ENCODE results near the gene RNGTT. TPM values are rescaled to one million over a fixed set of nuclear protein-coding genes. Genes with fewer than 3 reads are reported as not detected.

The RNGTT gene
- total RNA-seq, 3 donors from 2014 or later = 8.4 to 11.6 (median 9.4) TPM

GRCh38 chr6:88677356-88677755 lies 286.1 kb downstream of the RNGTT start:
- intact Hi-C loops (cut with DNase I, micrococcal nuclease) = no loop called here
- TF ChIP-seq CTCF (IDR thresholded peaks at IDR 0.05) = no peak
- ATAC-seq (no peak), DNase-seq (no peak)
- Histone ChIP-seq H3K4me1 (ENCODE audit: low read depth) (no peaks in the 10 kb centered on the region), H3K9me3 (peaks cover 3% of the 10 kb centered on the region), H3K36me3 (ENCODE audit: low read depth) (no peaks in the 10 kb centered on the region), H3K4me3 (no peak overlapping the region)

- DNase-seq = no peak
- Histone ChIP-seq H3K9me3 (peaks cover 45% of the 10 kb centered on the region), H3K4me1 (ENCODE audit: low read depth) (no peaks in the 10 kb centered on the region), H3K4me3 (no peak overlapping the region), H3K36me3 (ENCODE audit: low read depth) (no peaks in the 10 kb centered on the region)
- ATAC-seq = no peak
- TF ChIP-seq CTCF (IDR thresholded peaks at IDR 0.05) = no peak
- intact Hi-C loops (cut with DNase I, micrococcal nuclease) = no loop called here
Measured at GRCh38 chr6:88671624-88672023, 291.8 kb downstream of the RNGTT start.

DNA sequence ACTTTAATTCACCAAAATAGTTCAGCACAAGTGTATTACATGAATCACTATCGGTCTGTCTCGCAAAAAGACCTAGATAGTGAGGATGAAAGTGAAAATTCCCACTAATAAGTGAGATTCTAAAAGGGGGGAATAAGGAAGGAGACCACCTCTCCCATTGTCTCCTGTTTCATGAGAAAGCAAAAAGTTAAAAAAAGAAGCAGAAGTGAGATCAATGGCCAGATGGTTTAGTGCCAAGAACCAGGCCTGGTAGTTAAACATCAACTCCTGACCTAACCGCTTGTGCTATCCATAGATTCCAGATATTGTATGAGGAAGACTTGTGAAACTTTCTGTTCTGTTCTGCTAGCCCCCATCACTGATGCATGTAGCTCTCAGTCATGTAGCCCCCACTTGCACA lies 293.0 kb downstream of the RNGTT start:
- Histone ChIP-seq H3K9me3 (peaks cover 45% of the 10 kb centered on the region), H3K4me1 (ENCODE audit: low read depth) (no peaks in the 10 kb centered on the region), H3K4me3 (no peak overlapping the region), H3K36me3 (ENCODE audit: low read depth) (no peaks in the 10 kb centered on the region)
- intact Hi-C loops (cut with DNase I, micrococcal nuclease) = no loop called here
- no peak for DNase-seq
- TF ChIP-seq CTCF (IDR thresholded peaks at IDR 0.05) = no peak
- no peak for ATAC-seq

DNA sequence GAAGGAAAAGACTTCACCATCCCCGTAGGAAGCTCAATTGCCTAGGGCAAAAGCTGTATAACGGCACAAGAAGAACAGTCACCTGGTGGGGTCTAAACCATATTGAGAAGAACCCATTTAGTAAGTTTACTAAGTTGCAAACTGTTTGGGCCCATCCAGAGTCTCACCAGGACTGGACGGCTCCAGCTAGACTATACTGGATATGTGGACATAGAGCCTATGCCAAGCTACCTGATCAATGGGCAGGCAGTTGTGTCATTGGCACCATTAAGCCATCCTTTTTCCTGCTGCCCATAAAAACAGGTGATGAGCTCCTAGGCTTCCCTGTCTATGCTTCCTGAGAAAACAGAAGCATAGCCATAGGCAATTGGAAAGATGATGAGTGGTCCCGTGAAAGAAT lies 293.9 kb downstream of the RNGTT start:
- H3K9me3 ChIP-seq = peaks cover 46% of the 10 kb centered on the region
- intact Hi-C loops (cut with DNase I, micrococcal nuclease) = no loop called here

GRCh38 chr6:88666901-88667300 lies 296.5 kb downstream of the RNGTT start:
- TF ChIP-seq CTCF (IDR thresholded peaks at IDR 0.05) = no peak
- H3K9me3 ChIP-seq = peaks cover 59% of the 10 kb centered on the region
- no peak for ATAC-seq
- H3K4me1 ChIP-seq (ENCODE audit: low read depth) = no peaks in the 10 kb centered on the region
- H3K36me3 ChIP-seq (ENCODE audit: low read depth) = no peaks in the 10 kb centered on the region
- intact Hi-C loops (cut with DNase I, micrococcal nuclease) = no loop called here
- no peak overlapping the region for H3K4me3 ChIP-seq
- no peak for DNase-seq

More for the DNA sequence above, 293.9 kb downstream of the RNGTT start:
- ATAC-seq (no peak), DNase-seq (no peak)
- TF ChIP-seq CTCF (IDR thresholded peaks at IDR 0.05) = no peak
- Histone ChIP-seq H3K4me3 (no peak overlapping the region), H3K4me1 (ENCODE audit: low read depth) (no peaks in the 10 kb centered on the region), H3K36me3 (ENCODE audit: low read depth) (no peaks in the 10 kb centered on the region)

- Histone ChIP-seq H3K36me3 (ENCODE audit: low read depth) (no peaks in the 10 kb centered on the region), H3K4me3 (no peak overlapping the region), H3K9me3 (peaks cover 53% of the 10 kb centered on the region), H3K4me1 (ENCODE audit: low read depth) (no peaks in the 10 kb centered on the region)
- ATAC-seq (no peak), DNase-seq (no peak)
- intact Hi-C loops (cut with DNase I, micrococcal nuclease) = no loop called here
- no peak for TF ChIP-seq CTCF (IDR thresholded peaks at IDR 0.05)
Measured at GRCh38 chr6:88665131-88665530, 298.3 kb downstream of the RNGTT start.
